GM18867 (cell line): ENCODE results near the gene TCEA3.

Source experiments
- ATAC-seq: cut with Tn5 transposase; IDR thresholded peaks from one replicate; pipeline ENCODE4 v1.9.1; 2021; ENCODE audit warnings: mild to moderate bottlenecking, moderate library complexity; ENCODE audit not compliant: unreplicated experiment

The TCEA3 gene

DNA sequence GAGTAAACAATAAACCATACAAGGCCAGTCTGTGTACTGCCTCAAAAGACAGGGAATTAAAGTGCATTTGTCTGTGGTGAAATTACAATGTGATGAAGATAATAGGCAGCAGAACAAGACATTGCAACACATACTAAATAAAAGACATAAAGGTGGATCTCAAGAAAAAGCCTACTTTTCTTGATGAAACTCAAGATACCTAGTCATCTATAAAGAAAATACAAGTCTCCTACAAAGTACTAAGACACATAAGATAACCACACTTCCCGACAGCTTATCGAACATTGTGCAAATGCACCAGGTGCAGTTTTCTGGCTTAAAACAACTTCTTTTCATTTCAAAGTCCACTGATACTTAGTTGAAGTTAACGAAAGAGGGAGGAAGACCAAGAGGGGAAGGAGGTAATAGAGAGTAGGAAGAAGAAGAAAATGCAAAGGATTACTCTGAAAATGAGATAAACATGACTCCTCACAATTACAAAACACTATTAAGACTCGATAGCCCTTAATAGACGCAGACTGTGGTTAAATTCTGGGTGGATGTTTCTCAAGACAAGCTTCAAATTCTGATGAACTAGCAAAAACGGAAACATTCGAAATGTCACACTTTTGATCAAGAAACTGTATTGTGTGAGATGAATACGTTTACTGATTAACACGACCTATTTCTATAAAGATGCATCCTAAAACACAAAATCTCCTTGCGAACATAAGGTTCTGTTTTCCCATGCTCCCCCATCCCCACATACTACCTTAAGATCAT is 82.4 kb downstream of the TCEA3 start:
- ATAC-seq = no peak

DNA sequence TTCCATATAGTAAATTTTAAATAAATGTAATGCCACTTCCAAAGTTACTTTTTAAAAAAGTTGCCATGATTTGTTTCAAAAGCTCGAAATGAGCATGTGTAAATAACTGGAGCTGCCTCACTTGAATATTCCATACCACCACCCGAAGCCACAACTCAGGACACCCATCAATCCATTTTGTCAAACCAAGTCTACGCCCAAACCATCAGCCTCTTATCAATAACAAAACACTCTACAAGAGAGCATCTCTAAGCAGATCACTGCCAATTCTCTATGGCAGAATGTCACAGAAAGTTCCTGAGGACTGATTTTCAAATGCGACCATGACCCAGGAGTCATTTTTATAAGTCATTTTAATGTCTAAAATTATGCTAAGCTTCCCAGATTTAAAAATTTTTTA is 84.9 kb downstream of the TCEA3 start:
- no peak for ATAC-seq

DNA sequence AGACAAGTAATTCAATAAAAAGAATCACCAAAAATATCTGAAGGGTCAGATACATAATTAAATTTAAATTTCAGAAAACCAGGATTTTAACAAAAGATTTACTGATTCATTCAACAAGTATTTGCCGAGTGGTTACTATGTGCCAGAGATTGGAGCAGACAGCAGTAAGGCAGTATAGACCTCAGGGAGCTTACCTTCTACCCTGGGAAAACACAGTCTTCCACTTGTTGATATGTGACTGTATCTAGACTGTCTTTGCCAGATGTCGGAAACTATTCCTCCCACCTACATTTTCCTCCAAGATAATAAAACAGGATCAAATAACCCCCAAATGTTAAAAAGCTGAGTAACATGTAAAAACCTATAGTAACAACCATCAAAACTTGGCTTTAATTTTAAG is 86.7 kb downstream of the TCEA3 start:
- no peak for ATAC-seq

DNA sequence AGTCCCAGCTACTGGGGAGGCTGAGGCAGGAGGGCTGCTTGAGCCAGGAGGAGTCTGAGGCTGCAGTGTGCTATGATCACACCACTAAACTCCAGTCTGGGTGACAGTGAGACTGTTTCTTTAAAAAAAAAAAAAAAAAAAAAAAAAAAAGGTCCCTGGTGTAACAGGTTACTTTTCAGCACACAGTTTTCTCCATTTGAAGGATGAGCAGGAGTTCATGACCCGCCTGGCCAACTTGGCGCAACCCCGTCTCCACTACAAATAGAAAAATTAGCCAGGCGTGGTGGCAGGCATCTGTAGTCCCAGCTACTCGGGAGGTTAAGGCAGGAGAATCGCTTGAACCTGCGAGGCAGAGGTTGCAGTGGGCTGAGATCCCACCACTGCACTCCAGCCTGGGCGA is 92.8 kb downstream of the TCEA3 start:
- no peak for ATAC-seq
